ENCODE measurements around the gene MAP1LC3B2.

Gene MAP1LC3B2

DNA sequence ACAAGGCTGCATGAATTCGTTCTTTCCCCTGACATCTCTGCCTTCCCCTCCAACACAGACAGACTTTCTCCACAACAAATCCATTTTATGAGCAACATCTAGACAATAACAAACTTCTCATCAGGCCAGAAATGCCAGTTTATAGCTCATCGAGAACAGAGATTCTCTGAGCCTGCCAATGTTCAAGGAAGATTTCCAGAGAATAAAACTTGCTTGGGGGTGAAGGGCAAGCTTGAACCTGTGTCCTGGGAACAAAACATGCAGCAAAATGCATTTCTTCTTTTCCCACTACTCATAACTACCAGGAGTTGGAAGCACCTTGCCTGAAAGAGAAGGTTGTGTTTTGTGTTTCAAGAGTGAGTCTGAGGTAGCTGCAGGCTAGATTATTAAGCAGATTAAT, 6.8 kb downstream of the MAP1LC3B2 start:
- TF ChIP-seq SIN3A (IDR thresholded peaks at IDR 0.05; ENCODE audit: borderline replicate concordance, insufficient read depth, low read length), result no peak

- no peak for TF ChIP-seq SIN3A (IDR thresholded peaks at IDR 0.05; ENCODE audit: borderline replicate concordance, insufficient read depth, low read length)
- TF ChIP-seq TAF1 (IDR thresholded peaks at IDR 0.05; ENCODE audit: borderline replicate concordance, insufficient read depth, low read length), result no peak
- TF ChIP-seq REST (IDR thresholded peaks at IDR 0.05; ENCODE audit: insufficient read depth in 1 of 2, low read depth in 2 of 2, low read length in 2 of 2), result no peak
- TF ChIP-seq POLR2AphosphoS5 (IDR thresholded peaks at IDR 0.05; ENCODE audit: low read depth, low read length), result no peak
- no peak for TF ChIP-seq FOXP2 (optimal IDR thresholded peaks at IDR 0.05; ENCODE audit: borderline replicate concordance, extremely low read depth, extremely low read length, insufficient read depth)
These were observed 9.0 kb downstream of the MAP1LC3B2 start for GRCh38 chr12:116568203-116568602.

GRCh38 chr12:116571089-116571488, 11.9 kb downstream of the MAP1LC3B2 start:
- no peak for TF ChIP-seq TAF1 (IDR thresholded peaks at IDR 0.05; ENCODE audit: borderline replicate concordance, insufficient read depth, low read length)
- no peak for TF ChIP-seq SIN3A (IDR thresholded peaks at IDR 0.05; ENCODE audit: borderline replicate concordance, insufficient read depth, low read length)
- no peak for TF ChIP-seq POLR2AphosphoS5 (IDR thresholded peaks at IDR 0.05; ENCODE audit: low read depth, low read length)
- TF ChIP-seq REST (IDR thresholded peaks at IDR 0.05; ENCODE audit: insufficient read depth in 1 of 2, low read depth in 2 of 2, low read length in 2 of 2), result no peak
- TF ChIP-seq FOXP2 (optimal IDR thresholded peaks at IDR 0.05; ENCODE audit: borderline replicate concordance, extremely low read depth, extremely low read length, insufficient read depth), result no peak

DNA sequence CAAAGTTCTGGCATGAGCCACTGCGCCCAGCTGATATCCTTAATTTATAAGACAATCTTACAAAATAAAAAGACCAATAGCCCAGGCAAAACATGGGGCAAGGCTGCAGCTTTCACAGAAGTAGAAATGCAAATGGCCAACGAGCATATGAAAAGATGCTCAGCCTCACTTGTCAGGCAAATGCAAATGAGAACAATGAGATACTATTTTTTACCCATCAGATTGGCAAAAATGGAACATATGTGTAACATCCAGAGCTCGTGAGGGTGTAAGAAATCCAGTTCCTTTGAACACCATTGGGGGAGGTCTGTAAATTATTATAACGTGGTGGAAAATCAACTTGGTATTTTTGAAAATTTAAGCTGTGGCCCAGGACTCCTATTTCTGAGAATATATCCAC, 14.6 kb downstream of the MAP1LC3B2 start:
- TF ChIP-seq TAF1 (IDR thresholded peaks at IDR 0.05; ENCODE audit: borderline replicate concordance, insufficient read depth, low read length) (no peak), REST (IDR thresholded peaks at IDR 0.05; ENCODE audit: insufficient read depth in 1 of 2, low read depth in 2 of 2, low read length in 2 of 2) (no peak), SIN3A (IDR thresholded peaks at IDR 0.05; ENCODE audit: borderline replicate concordance, insufficient read depth, low read length) (no peak), FOXP2 (optimal IDR thresholded peaks at IDR 0.05; ENCODE audit: borderline replicate concordance, extremely low read depth, extremely low read length, insufficient read depth) (no peak), POLR2AphosphoS5 (IDR thresholded peaks at IDR 0.05; ENCODE audit: low read depth, low read length) (no peak)

GRCh38 chr12:116577154-116577561, 18.0 kb downstream of the MAP1LC3B2 start:
- no peak for TF ChIP-seq REST (IDR thresholded peaks at IDR 0.05; ENCODE audit: insufficient read depth in 1 of 2, low read depth in 2 of 2, low read length in 2 of 2)
- no peak for TF ChIP-seq TAF1 (IDR thresholded peaks at IDR 0.05; ENCODE audit: borderline replicate concordance, insufficient read depth, low read length)
- no peak for TF ChIP-seq FOXP2 (optimal IDR thresholded peaks at IDR 0.05; ENCODE audit: borderline replicate concordance, extremely low read depth, extremely low read length, insufficient read depth)
